ENCODE results near the gene IL12RB1. TPM values are rescaled to one million over a fixed set of nuclear protein-coding genes. Genes with fewer than 3 reads are reported as not detected.
A peak's percentile ranks its signal among the peaks of the same experiment; 100 is the strongest.

IL12RB1 gene
- polyA plus RNA-seq (2011; rRNA removed) = not detected in 2 replicates
- not detected in 2 replicates for polyA plus RNA-seq (2012; cell fraction: cytosol; rRNA removed)
- not detected in 2 replicates for polyA plus RNA-seq (2012; cell fraction: nucleus; rRNA removed)
- polyA plus RNA-seq (2017; fragmentation: RNase III; extraction: RNeasy Plus Mini Kit Qiagen cat#74134 plus additional on column Dnase treatment) = not detected in 3 replicates
- not detected in 2 replicates for polyA minus RNA-seq (2011; rRNA and poly(A)+ RNA removed)

DNA sequence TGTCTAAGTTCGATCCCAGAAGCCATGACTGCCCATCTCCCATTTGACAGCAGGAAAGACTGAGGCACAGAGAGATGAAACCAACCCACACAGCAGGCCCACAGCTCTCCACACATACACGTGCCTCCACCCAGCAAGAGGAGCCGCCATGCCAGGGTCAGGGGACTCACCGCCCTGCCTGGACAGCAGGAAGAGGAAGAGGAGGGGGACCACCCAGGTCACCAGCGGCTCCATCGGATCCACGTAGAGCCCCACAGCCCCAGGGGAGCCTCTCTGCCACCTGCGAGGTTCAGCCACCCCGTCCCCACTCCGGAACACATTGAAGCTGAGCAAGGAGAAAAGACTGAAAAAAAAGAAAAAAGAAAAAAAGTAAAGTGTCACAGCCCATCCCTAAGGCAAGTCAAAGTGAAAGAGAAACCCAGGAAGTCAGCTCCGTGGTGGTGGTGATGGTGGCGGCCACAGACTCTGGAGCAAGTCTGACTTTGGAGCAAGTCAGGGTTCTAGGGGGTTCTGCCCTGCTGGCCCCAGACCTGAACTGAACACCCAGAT lies at the start of gene IL12RB1:
Gene IL12RB1, minus strand, starts transcription at position 345 of the 549 bp plus-strand sequence. Its CDS starts 111 bp downstream, at position 234.
- Histone ChIP-seq H3K9me3 (no peaks in the 10 kb centered on the region), H3K4me3 (no peak within 1 kb of the TSS), H3K27ac (no peak within 1 kb of the TSS), H3K4me2 (no peak within 1 kb of the TSS), H3K4me1 (no peaks in the 10 kb centered on the region)
- CTCF ChIA-PET = interaction anchor here (0.7 kb wide), 3 partner anchors 27 to 302 kb away, joined by 3 read pairs; no protein-coding TSS in a partner anchor
- FAIRE-seq (no peak), ATAC-seq (no peak), DNase-seq (ENCODE audit: low read depth in 1 of 2, low spot score in 1 of 2) (no peak)
- WGBS (ENCODE audit: missing lambda C conversion rate) = 71% methylated on average over 10 of the region's 12 CpGs
- TF ChIP-seq, protein P1, sequence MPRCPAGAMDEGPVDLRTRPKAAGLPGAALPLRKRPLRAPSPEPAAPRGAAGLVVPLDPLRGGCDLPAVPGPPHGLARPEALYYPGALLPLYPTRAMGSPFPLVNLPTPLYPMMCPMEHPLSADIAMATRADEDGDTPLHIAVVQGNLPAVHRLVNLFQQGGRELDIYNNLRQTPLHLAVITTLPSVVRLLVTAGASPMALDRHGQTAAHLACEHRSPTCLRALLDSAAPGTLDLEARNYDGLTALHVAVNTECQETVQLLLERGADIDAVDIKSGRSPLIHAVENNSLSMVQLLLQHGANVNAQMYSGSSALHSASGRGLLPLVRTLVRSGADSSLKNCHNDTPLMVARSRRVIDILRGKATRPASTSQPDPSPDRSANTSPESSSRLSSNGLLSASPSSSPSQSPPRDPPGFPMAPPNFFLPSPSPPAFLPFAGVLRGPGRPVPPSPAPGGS (IDR thresholded peaks at IDR 0.05) = no peak
- no peak for TF ChIP-seq EP300 (IDR thresholded peaks at IDR 0.05)
- no peak for TF ChIP-seq EHF (CRISPR knock-in tag; IDR thresholded peaks at IDR 0.05)
- TF ChIP-seq HOXB5 (CRISPR knock-in tag; IDR thresholded peaks at IDR 0.05) = no peak
- no peak for TF ChIP-seq RFX5 (IDR thresholded peaks at IDR 0.05)
- TF ChIP-seq TP53 (CRISPR knock-in tag; IDR thresholded peaks at IDR 0.05) = no peak
- POLR2A ChIA-PET = no interaction called here

DNA sequence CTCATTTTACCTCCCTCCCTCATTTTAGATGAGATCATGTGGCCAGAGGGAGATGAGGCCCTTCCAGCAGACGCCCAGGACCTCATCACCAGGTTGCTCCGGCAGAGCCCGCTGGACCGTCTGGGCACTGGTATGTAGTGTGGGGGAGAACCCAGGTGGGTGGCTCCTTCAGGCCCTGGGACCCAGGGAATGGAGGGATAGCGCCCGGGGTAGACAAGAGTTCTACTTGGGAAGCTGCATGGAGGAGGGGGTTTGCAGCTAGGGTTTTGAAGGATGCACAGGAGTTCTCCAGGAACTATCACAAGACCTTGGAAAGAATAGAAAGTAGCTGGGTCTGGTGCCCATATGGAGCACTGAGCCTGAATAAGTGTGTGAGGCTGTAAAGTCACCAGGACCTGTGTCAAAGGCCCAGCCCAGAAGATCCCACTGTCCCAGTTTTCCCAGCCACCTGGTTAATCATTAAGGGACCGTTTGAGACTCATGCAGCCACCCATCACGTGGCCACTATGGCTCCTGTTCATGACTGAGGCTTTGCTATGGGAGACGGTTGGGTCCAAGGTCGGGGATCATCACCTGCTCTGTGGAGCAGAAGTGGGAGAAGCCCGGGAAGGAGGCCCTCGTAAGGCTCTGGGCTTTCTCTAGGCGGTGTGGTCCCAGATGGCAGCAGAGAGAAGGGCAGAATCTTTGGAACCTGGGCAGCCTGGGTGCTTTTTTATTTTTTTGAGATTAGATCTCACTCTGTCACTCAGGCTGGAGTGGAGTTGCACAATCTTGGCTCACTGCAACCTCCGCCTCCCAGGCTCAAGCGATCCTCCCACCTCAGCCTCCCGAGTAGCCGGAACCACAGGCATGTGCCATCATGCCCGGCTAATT lies 49.2 kb upstream of the IL12RB1 start:
- no peak overlapping the region for H3K4me3 ChIP-seq
- peak in 1 of 2 experiments; percentile 41 for DNase-seq (ENCODE audit: low read depth in 1 of 2, low spot score in 1 of 2)
- H3K9me3 ChIP-seq = no peaks in the 10 kb centered on the region
- H3K4me2 ChIP-seq = peak overlapping the region; percentile 21; the same call in 1 of the 3 replicates
- WGBS (ENCODE audit: missing lambda C conversion rate) = 78% methylated on average over 18 of the region's 18 CpGs
- H3K27ac ChIP-seq = peak overlapping the region; percentile 27 to 37; a peak in 1 of 6 replicates
- TF ChIP-seq MYC (IDR thresholded peaks at IDR 0.05; ENCODE audit: borderline replicate concordance, low read length) (no peak), RFX5 (IDR thresholded peaks at IDR 0.05) (no peak), NPAS2 (CRISPR knock-in tag; IDR thresholded peaks at IDR 0.05; ENCODE audit: borderline replicate concordance) (no peak), RCOR1 (IDR thresholded peaks at IDR 0.05; ENCODE audit: low read depth, low read length) (no peak), KDM5A (IDR thresholded peaks at IDR 0.05) (no peak), MAZ (IDR thresholded peaks at IDR 0.05; ENCODE audit: borderline replicate concordance, low read depth, low read length) (no peak), CEBPB (IDR thresholded peaks at IDR 0.05) (peak in 1 of 2 experiments; percentile 35; a peak in 1 of 4 replicates), BHLHE40 (IDR thresholded peaks at IDR 0.05; ENCODE audit: low read depth, low read length) (no peak), HEYL (CRISPR knock-in tag; IDR thresholded peaks at IDR 0.05) (no peak), POLR2AphosphoS2 (conservative IDR thresholded peaks at IDR 0.05; ENCODE audit: low read length) (no peak), ESRRA (IDR thresholded peaks at IDR 0.05; ENCODE audit: borderline replicate concordance, low read length) (no peak)
- TF ChIP-seq, protein P2, sequence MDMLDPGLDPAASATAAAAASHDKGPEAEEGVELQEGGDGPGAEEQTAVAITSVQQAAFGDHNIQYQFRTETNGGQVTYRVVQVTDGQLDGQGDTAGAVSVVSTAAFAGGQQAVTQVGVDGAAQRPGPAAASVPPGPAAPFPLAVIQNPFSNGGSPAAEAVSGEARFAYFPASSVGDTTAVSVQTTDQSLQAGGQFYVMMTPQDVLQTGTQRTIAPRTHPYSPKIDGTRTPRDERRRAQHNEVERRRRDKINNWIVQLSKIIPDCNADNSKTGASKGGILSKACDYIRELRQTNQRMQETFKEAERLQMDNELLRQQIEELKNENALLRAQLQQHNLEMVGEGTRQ (IDR thresholded peaks at IDR 0.05) = peak; percentile 65
- TF ChIP-seq, protein P1 (IDR thresholded peaks at IDR 0.05) = no peak
- TF ChIP-seq, protein P3, sequence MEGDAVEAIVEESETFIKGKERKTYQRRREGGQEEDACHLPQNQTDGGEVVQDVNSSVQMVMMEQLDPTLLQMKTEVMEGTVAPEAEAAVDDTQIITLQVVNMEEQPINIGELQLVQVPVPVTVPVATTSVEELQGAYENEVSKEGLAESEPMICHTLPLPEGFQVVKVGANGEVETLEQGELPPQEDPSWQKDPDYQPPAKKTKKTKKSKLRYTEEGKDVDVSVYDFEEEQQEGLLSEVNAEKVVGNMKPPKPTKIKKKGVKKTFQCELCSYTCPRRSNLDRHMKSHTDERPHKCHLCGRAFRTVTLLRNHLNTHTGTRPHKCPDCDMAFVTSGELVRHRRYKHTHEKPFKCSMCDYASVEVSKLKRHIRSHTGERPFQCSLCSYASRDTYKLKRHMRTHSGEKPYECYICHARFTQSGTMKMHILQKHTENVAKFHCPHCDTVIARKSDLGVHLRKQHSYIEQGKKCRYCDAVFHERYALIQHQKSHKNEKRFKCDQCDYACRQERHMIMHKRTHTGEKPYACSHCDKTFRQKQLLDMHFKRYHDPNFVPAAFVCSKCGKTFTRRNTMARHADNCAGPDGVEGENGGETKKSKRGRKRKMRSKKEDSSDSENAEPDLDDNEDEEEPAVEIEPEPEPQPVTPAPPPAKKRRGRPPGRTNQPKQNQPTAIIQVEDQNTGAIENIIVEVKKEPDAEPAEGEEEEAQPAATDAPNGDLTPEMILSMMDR (IDR thresholded peaks at IDR 0.05) = no peak
- no peak for FAIRE-seq
- ATAC-seq = peak in 1 of 2 experiments; percentile 27; a peak in 1 of 6 replicates
- ChIA-PET POLR2A (no interaction called here), CTCF (no interaction called here)
- 0 out of 3 replicates have a peak, but pooled peaks cover 9% of the 10 kb centered on the region for H3K4me1 ChIP-seq

All from A549 (cell line).